IPS-NIHi11 (cell line): ENCODE results near the gene C10orf95.
"Not testable (repeated sequence)": the region's sequence is repeated elsewhere in the genome, so short reads cannot be mapped to it uniquely, and the experiment has no call there.

Source experiments
- DNase-seq: peaks from one replicate; pipeline ENCODE4 v3.0.0; 2012; ENCODE audit warnings: mixed read lengths, low spot score

Gene C10orf95

GRCh38 chr10:102451105-102451969 is at the start of gene C10orf95:
Gene C10orf95, minus strand, starts transcription at chr10:102451543. Its CDS starts 450 bp downstream, at chr10:102451093.
- DNase-seq = no peak

GRCh38 chr10:102500686-102501085 is 49.3 kb upstream of the C10orf95 start:
- not testable (repeated sequence) for DNase-seq

GRCh38 chr10:102499356-102499755 is 48.0 kb upstream of the C10orf95 start:
- no peak for DNase-seq

GRCh38 chr10:102497545-102497944 is 46.2 kb upstream of the C10orf95 start:
- no peak for DNase-seq

GRCh38 chr10:102493771-102494170 is 42.4 kb upstream of the C10orf95 start:
- no peak for DNase-seq

GRCh38 chr10:102492983-102493382 is 41.6 kb upstream of the C10orf95 start:
- DNase-seq = no peak

- DNase-seq = no peak
Measured at GRCh38 chr10:102492344-102492939, 41.1 kb upstream of the C10orf95 start.

GRCh38 chr10:102491136-102491535 is 39.8 kb upstream of the C10orf95 start:
- no peak for DNase-seq

GRCh38 chr10:102485093-102485784 is 33.9 kb upstream of the C10orf95 start:
- DNase-seq = no peak

GRCh38 chr10:102484021-102484420 is 32.7 kb upstream of the C10orf95 start:
- no peak for DNase-seq

- DNase-seq = no peak
Measured at GRCh38 chr10:102480396-102480795, 29.1 kb upstream of the C10orf95 start.

GRCh38 chr10:102479651-102480050 is 28.3 kb upstream of the C10orf95 start:
- DNase-seq = no peak

- DNase-seq = no peak
Measured at GRCh38 chr10:102476466-102477141, 25.3 kb upstream of the C10orf95 start.

GRCh38 chr10:102475451-102476040 is 24.2 kb upstream of the C10orf95 start:
- DNase-seq = no peak

GRCh38 chr10:102473445-102474331 is 22.3 kb upstream of the C10orf95 start:
- no peak for DNase-seq

- DNase-seq = no peak
Measured at GRCh38 chr10:102470579-102471546, 19.5 kb upstream of the C10orf95 start.

GRCh38 chr10:102468683-102469082 is 17.3 kb upstream of the C10orf95 start:
- no peak for DNase-seq

- no peak for DNase-seq
Measured at GRCh38 chr10:102467971-102468438, 16.7 kb upstream of the C10orf95 start.

- no peak for DNase-seq
Measured at GRCh38 chr10:102467318-102467717, 16.0 kb upstream of the C10orf95 start.
